ENCODE results near the gene TASOR.
A peak's percentile ranks its signal among the peaks of the same experiment; 100 is the strongest.
"Not testable (repeated sequence)": the region's sequence is repeated elsewhere in the genome, so short reads cannot be mapped to it uniquely, and the experiment has no call there.

TASOR gene, protein sequence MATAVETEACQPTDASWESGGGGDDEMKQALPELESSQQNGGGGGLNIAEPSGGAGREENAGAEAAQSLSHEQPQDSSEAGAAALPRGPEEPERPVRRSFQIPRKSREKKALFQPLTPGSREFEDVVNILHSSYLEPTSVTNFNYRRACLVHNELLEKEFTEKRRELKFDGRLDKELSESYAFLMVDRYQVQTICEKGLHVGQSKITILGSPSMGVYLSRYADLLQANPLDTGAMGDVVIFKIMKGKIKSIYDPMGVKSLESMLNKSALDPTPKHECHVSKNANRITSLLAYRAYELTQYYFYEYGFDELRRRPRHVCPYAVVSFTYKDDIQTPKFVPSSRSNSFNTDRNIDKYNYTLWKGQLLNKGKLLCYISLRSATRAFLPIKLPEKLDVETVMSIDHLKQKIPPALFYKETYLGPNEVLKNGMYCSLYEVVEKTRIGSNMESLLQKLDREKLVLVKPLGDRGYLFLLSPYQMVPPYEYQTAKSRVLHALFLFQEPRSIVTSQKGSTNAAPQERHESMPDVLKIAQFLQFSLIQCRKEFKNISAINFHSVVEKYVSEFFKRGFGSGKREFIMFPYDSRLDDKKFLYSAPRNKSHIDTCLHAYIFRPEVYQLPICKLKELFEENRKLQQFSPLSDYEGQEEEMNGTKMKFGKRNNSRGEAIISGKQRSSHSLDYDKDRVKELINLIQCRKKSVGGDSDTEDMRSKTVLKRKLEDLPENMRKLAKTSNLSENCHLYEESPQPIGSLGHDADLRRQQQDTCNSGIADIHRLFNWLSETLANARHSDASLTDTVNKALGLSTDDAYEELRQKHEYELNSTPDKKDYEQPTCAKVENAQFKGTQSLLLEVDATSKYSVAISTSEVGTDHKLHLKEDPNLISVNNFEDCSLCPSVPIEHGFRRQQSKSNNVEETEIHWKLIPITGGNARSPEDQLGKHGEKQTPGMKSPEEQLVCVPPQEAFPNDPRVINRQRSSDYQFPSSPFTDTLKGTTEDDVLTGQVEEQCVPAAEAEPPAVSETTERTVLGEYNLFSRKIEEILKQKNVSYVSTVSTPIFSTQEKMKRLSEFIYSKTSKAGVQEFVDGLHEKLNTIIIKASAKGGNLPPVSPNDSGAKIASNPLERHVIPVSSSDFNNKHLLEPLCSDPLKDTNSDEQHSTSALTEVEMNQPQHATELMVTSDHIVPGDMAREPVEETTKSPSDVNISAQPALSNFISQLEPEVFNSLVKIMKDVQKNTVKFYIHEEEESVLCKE (N-terminal part only)

DNA sequence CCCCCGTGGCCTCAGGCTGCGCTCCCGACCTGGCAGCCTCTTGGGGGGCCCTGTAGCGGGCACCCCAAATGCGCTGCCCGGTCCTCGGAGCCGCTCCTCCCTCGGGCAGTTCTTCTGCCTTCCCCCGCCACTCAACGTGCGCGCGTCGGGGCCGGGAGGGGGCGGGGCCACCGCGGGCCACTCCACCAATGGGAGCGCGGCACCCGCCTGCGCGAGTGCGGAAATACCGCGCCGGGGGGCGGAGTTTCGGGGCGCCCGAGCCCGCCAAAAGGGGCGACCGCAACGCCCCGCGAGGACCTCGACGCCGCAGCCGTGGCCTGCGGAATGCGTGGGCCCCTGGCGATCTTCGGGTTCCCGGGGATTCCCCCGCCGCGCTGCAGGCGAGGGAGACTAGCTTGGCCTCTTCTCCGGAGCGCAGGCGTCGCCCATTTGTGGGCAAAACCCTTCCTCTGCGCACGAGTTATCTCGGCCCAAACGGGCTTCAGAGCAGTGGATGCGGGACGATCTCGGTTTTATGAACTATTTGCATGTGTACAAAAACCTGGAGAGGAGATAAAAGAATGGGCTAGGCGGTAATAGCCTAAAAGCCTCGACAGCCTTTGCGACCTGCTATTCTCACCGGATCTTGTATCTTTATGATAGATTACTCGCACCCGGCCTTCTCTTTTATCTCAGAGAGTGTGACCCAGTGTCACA is at the start of gene TASOR:
Gene TASOR, minus strand, starts transcription at position 144 of the 696 bp plus-strand sequence. CDS start 259 bp downstream, outside the sequence.
- peak; percentile 75 for DNase-seq (ENCODE audit: low spot score)

- DNase-seq (ENCODE audit: low spot score): no peak
Observed at GRCh38 chr3:56732109-56732508, 49.0 kb upstream of the TASOR start.

- DNase-seq (ENCODE audit: low spot score): no peak
Observed at GRCh38 chr3:56725175-56725574, 42.1 kb upstream of the TASOR start.

- DNase-seq (ENCODE audit: low spot score): no peak
Observed at GRCh38 chr3:56724676-56725075, 41.6 kb upstream of the TASOR start.

DNA sequence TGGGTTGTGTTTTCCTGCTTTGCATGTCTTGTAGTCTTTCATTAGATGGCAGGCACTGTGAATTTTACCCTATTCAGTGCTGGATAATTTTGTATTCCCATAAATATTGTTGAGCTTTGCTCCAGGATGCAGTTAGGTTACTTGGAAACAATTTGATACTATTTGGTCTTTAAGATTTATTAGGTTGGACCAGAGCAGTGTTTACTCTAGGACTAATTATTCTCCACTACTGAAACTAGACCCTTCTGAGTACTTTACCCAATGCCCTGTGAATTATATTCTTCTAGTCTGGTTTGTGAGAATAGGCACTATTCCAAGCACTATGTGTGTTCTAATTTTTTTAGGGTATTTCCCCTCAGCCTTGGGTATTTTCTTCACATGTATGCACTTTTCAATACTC is 37.8 kb upstream of the TASOR start:
- DNase-seq (ENCODE audit: low spot score): no peak

- DNase-seq (ENCODE audit: low spot score): not testable (repeated sequence)
Observed at GRCh38 chr3:56718809-56719208, 35.7 kb upstream of the TASOR start.

GRCh38 chr3:56711344-56711743 is 28.3 kb upstream of the TASOR start:
- DNase-seq (ENCODE audit: low spot score): no peak

GRCh38 chr3:56707412-56707811 is 24.3 kb upstream of the TASOR start:
- not testable (repeated sequence) for DNase-seq (ENCODE audit: low spot score)

- DNase-seq (ENCODE audit: low spot score): no peak
Observed at GRCh38 chr3:56706629-56707028, 23.6 kb upstream of the TASOR start.

DNA sequence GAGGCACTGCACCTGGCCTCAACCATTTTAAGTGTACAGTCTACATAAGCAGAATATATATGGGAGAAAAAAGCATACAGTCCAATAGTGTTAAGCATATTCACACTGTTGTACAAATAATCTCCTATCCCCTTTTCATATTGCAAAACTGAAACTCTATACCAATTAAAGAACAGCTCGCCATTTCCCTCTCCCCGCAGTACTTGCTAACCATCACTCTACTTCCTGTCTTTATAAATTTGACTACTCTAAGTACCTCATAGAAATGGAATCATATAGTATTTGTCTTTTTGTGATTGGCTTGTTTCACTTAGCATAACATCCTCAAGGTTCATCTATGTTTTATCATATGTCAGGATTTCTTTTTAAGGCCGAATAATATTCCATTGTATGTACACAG is 21.6 kb upstream of the TASOR start:
- DNase-seq (ENCODE audit: low spot score): no peak

- DNase-seq (ENCODE audit: low spot score): peak; percentile 74
Observed at GRCh38 chr3:56702490-56703315, 19.6 kb upstream of the TASOR start.

GRCh38 chr3:56700151-56700550 is 17.1 kb upstream of the TASOR start:
- DNase-seq (ENCODE audit: low spot score): no peak

DNA sequence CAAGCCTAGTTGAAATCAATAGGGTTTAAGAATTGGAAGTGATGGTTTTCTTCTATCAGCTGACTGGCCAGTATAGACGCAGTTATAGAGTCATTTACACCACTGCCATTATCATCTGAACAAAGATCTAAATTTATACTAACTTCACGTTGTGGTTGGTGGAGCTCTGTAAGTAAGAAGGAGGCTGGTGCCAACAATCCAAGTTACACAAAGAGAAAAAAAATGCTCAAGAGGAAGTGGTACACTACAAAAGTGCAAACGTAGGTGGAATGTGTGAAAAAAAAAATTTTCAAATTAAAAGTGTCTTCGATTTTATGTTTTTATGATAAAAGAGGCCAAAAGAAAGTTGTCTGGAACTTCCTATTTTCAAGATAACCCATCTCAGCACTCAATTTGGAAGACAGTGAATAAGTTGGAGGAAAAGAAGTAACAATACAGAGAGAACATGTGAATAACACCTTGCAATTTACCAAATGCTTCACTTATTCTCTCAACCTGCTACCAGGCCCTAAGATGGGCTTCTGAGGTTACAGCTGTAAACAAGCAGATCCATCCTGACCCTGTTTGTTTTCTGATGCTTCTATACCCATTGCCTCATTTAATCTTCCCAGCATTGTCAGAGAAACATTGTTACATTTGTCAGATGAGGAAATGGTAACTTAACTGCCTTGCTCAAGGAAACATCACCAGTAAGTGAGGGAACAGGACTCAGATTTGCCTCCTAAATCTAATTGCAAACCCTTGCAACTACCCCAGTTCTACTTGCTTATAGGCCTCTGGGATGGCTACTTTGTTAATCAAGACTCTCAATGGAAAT is 12.0 kb upstream of the TASOR start:
- no peak for DNase-seq (ENCODE audit: low spot score)

GRCh38 chr3:56693750-56694149 is 10.7 kb upstream of the TASOR start:
- DNase-seq (ENCODE audit: low spot score): no peak

GRCh38 chr3:56692520-56693433 is 9.7 kb upstream of the TASOR start:
- DNase-seq (ENCODE audit: low spot score): not testable (repeated sequence)

DNA sequence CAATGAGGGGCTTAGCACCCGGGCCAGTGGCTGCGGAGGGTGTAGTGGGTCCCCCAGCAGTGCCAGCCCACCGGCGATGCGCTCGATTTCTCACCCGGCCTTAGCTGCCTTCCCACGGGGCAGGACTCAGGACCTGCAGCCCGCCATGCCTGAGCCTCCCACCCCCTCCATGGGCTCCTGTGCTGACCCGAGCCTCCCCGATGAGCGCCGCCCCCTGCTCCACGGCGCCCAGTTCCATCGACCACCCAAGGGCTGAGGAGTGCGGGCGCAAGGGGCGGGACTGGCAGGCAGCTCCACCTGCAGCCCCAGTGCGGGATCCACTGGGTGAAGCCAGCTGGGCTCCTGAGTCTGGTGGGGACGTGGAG is 8.9 kb upstream of the TASOR start:
- DNase-seq (ENCODE audit: low spot score): not testable (repeated sequence)

DNA sequence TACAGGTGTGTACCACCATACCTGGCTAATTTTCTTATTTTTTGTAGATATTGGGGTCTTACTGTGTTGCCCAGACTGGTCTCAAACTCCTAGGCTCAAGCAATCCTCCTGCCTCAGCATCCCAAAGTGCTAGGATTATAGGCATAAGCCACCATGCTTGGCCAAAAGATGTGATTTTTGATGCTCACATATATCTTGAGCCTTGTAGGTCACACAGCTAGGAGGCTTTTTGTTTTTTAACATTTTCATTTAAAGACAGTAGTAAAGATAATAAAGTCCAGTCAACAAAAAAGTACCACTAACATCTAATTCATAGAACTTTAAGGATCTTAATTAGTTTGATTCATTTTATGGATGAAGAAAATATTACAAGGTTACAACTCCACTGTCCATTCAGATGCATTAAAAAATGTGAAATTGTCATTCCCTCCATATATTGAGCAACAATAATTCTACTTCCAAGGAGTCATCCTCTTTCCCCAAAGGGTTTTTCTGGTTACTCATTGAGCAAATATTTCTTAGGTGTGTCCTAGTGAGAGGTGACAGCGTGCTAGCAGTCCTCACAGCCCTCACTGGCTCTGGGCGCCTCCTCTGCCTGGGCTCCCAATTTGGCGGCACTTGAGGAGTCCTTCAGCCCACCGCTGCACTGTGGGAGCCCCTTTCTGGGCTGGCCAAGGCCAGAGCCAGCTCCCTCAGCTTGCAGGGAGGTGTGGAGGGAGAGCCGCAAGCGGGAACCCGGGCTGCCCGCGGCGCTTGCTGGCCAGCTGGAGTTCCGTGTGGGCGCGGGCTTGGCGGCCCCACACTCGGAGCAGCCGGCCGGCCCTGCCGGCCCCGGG is 8.3 kb upstream of the TASOR start:
- DNase-seq (ENCODE audit: low spot score): peak; percentile 80

DNA sequence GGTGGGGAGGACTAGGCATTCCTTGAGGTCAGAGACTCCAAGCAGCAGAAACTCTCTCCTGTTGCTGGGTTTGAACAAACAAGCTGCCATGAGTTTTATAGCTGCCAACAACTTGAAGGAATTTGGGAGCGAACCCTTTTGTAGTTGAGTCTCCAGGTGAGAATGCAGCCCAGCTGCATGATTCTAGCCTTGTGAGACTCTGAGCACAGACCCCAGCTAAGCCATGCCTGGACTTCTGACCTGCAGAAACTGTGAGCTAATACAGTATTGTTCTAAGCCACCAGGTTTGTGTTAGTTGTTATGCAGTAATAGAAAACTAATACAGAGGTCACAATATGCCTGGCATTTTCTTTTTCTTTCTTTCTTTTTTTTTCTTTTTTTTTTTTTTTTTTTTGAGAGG is 6.2 kb upstream of the TASOR start:
- no peak for DNase-seq (ENCODE audit: low spot score)

All from LoVo (cell line).